ENCODE data around the gene CEPT1.
"Not testable (repeated sequence)": the region's sequence is repeated elsewhere in the genome, so short reads cannot be mapped to it uniquely, and the experiment has no call there.

The CEPT1 gene

GRCh38 chr1:111139956-111140679 lies at the start of gene CEPT1, which contains the start of gene DRAM2:
TSS of gene CEPT1 (plus strand) at chr1:111140223. CDS start at chr1:111147715, 7,492 bp downstream.
TSS of gene DRAM2 (minus strand) at chr1:111140093. CDS start at chr1:111131554, 8,539 bp downstream.
- peak; percentile 94 for DNase-seq

- DNase-seq, result not testable (repeated sequence)
Measured at GRCh38 chr1:111095421-111095820, 44.6 kb upstream of the CEPT1 start.

- DNase-seq, result no peak
Measured at GRCh38 chr1:111097356-111098099, 42.5 kb upstream of the CEPT1 start.

GRCh38 chr1:111099289-111099688 lies 40.7 kb upstream of the CEPT1 start:
- no peak for DNase-seq

GRCh38 chr1:111101854-111102642 lies 38.0 kb upstream of the CEPT1 start:
- DNase-seq, result no peak

GRCh38 chr1:111104981-111105380 lies 35.0 kb upstream of the CEPT1 start:
- no peak for DNase-seq

GRCh38 chr1:111110197-111110899 lies 29.7 kb upstream of the CEPT1 start:
- DNase-seq, result no peak

GRCh38 chr1:111116496-111116895 lies 23.5 kb upstream of the CEPT1 start:
- no peak for DNase-seq

- DNase-seq, result no peak
Measured at GRCh38 chr1:111126354-111126753, 13.7 kb upstream of the CEPT1 start.

GRCh38 chr1:111127923-111128643 lies 11.9 kb upstream of the CEPT1 start:
- no peak for DNase-seq

- DNase-seq, result no peak
Measured at GRCh38 chr1:111129376-111129775, 10.6 kb upstream of the CEPT1 start.

GRCh38 chr1:111131693-111132092 lies 8.3 kb upstream of the CEPT1 start:
- no peak for DNase-seq

- DNase-seq, result no peak
Measured at GRCh38 chr1:111133866-111134265, 6.2 kb upstream of the CEPT1 start.

- peak in 1 of 2 donors; percentile 26 for DNase-seq
Measured at GRCh38 chr1:111139324-111139955, 583 bp upstream of the CEPT1 start.

- no peak for DNase-seq
Measured at GRCh38 chr1:111140680-111140967, 601 bp downstream of the CEPT1 start.

GRCh38 chr1:111141245-111142220 lies 1.5 kb downstream of the CEPT1 start:
- no peak for DNase-seq

GRCh38 chr1:111142356-111142975 lies 2.4 kb downstream of the CEPT1 start:
- DNase-seq, result no peak

GRCh38 chr1:111145542-111145941 lies 5.5 kb downstream of the CEPT1 start:
- DNase-seq, result no peak

GRCh38 chr1:111145963-111146768 lies 6.1 kb downstream of the CEPT1 start:
- DNase-seq, result no peak

Measured in CD4-positive, alpha-beta T cell treated with Interleukin-4 for 1 hour (primary cell).